ENCODE data around the gene HPGDS.

GRCh38 chr4:94359838-94360237, 17.2 kb upstream of the HPGDS start:
- no peak for TF ChIP-seq MTA3 (IDR thresholded peaks at IDR 0.05; ENCODE audit: borderline replicate concordance, low read length)
- no peak for TF ChIP-seq CTCF (IDR thresholded peaks at IDR 0.05 in 2 of 3, conservative IDR thresholded peaks at IDR 0.05 in 1 of 3; ENCODE audit: control insufficient read depth in 2 of 3, extremely low read depth in 1 of 3, insufficient read depth in 1 of 3, low read depth in 3 of 3, low read length in 3 of 3)
- TF ChIP-seq EZH2 (IDR thresholded peaks at IDR 0.05; ENCODE audit: borderline replicate concordance, control insufficient read depth, low read depth, low read length), result no peak
- TF ChIP-seq ZSCAN29 (IDR thresholded peaks at IDR 0.05), result no peak
- TF ChIP-seq IRF3 (IDR thresholded peaks at IDR 0.05), result no peak
- TF ChIP-seq MTA2 (IDR thresholded peaks at IDR 0.05; ENCODE audit: low read depth), result no peak
- no peak for TF ChIP-seq GABPA (IDR thresholded peaks at IDR 0.05; ENCODE audit: low read depth)
- no peak for TF ChIP-seq SP1 (IDR thresholded peaks at IDR 0.05; ENCODE audit: low read depth, low read length)
- TF ChIP-seq TBL1XR1 (IDR thresholded peaks at IDR 0.05; ENCODE audit: low read depth, low read length), result no peak
- TF ChIP-seq CEBPB (IDR thresholded peaks at IDR 0.05; ENCODE audit: borderline replicate concordance in 1 of 2, low read depth in 2 of 2, low read length in 2 of 2), result no peak
- TF ChIP-seq MYC (IDR thresholded peaks at IDR 0.05; ENCODE audit: insufficient read depth, insufficient read length, insufficient replicate concordance, low read length, severe bottlenecking), result no peak
